Activated CD8-positive, alpha-beta memory T cell treated with anti-CD3 and anti-CD28 coated beads for 4 hours (primary cell): ENCODE results near the gene FAM98C.

Experiments
- DNase-seq, 2 donors: peaks; one replicate each; pipeline ENCODE4 v3.0.0-alpha.2; 2020; ENCODE audit warnings: low read depth in 2 of 2

The FAM98C gene

DNA sequence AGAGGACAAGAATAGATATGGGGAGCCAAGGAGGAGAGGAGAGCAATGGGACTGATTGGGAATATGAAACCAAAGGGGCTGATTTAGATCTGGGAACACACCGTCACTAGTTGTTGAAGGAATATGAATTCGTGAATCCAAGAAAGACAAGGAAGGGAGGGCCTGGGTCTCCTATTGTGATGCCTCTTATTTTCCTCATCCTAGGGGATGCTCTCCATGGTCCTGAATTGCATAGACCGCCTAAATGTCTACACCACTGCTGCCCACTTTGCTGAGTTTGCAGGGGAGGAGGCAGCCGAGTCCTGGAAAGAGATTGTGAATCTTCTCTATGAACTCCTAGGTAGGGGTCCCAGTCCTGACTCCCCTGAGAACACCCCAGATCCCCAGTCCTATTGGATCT lies 52.1 kb downstream of the FAM98C start:
- DNase-seq, result no peak

- DNase-seq, result no peak
These were observed 54.3 kb downstream of the FAM98C start for GRCh38 chr19:38457202-38457601.

- no peak for DNase-seq
These were observed 55.0 kb downstream of the FAM98C start for GRCh38 chr19:38457690-38458405.
